Endothelial cell (in vitro differentiated cells): ENCODE data around the gene KNDC1. TPM values are rescaled to one million over a fixed set of nuclear protein-coding genes. Genes with fewer than 3 reads are reported as not detected.

Experiments
- DNase-seq: peaks from one replicate; pipeline ENCODE4 v3.0.0; 2021; ENCODE audit warnings: low spot score
- H3K27ac Mint-ChIP-seq: one replicate; pipeline ENCODE4 v1.8.0; 2021; ENCODE audit warnings: mixed read lengths, inconsistent platforms; ENCODE audit not compliant: unreplicated experiment
- H3K27me3 Mint-ChIP-seq: one replicate; pipeline ENCODE4 v1.8.0; 2021; ENCODE audit warnings: mild to moderate bottlenecking, moderate library complexity, mixed read lengths, inconsistent platforms; ENCODE audit not compliant: unreplicated experiment
- H3K36me3 Mint-ChIP-seq: one replicate; pipeline ENCODE4 v1.8.0; 2021; ENCODE audit warnings: mild to moderate bottlenecking, low read depth, mixed read lengths, inconsistent platforms; ENCODE audit not compliant: unreplicated experiment
- H3K4me1 Mint-ChIP-seq: one replicate; pipeline ENCODE4 v1.8.0; 2021; ENCODE audit warnings: mild to moderate bottlenecking, mixed read lengths, inconsistent platforms; ENCODE audit not compliant: unreplicated experiment
- H3K4me3 Mint-ChIP-seq: one replicate; pipeline ENCODE4 v1.8.0; 2021; ENCODE audit warnings: mild to moderate bottlenecking, mixed read lengths, inconsistent platforms; ENCODE audit not compliant: unreplicated experiment
- H3K9me3 Mint-ChIP-seq: one replicate; pipeline ENCODE4 v1.8.0; 2021; ENCODE audit warnings: mixed read lengths, inconsistent platforms; ENCODE audit not compliant: unreplicated experiment
- CTCF ChIP-seq: fragments of 200-600 bp; sonication (generic); IDR thresholded peaks from one replicate; pipeline ENCODE4 v1.5.0; 2021; ENCODE audit warnings: antibody characterized with exemption; ENCODE audit not compliant: unreplicated experiment
- total RNA-seq: library from RNA; stranded (reverse); fragmentation: NEBNext Ultra II Directional; extraction: Animal tissue kit (Norgen Biotek cat#: 25700); gene quantifications from one replicate; pipeline ENCODE4 v1.2.1, GENCODE V29; 2021; ENCODE audit not compliant: unreplicated experiment

KNDC1 gene
- total RNA-seq, 1 donor from 2014 or later, result 1.3 TPM

- TF ChIP-seq CTCF, result no peak
- H3K4me3 Mint-ChIP-seq, result no peak overlapping the region
- peaks cover 2% of the 10 kb centered on the region for H3K27me3 Mint-ChIP-seq
- DNase-seq, result no peak
- no peaks in the 10 kb centered on the region for H3K9me3 Mint-ChIP-seq
- no peak overlapping the region for H3K27ac Mint-ChIP-seq
- no peaks in the 10 kb centered on the region for H3K4me1 Mint-ChIP-seq
- no peaks in the 10 kb centered on the region for H3K36me3 Mint-ChIP-seq
Measured at GRCh38 chr10:133142523-133143199, 17.4 kb upstream of the KNDC1 start.

GRCh38 chr10:133143200-133143533 is 16.9 kb upstream of the KNDC1 start:
- Mint-ChIP-seq H3K4me3 (no peak overlapping the region), H3K27ac (no peak overlapping the region), H3K27me3 (peaks cover 2% of the 10 kb centered on the region), H3K4me1 (no peaks in the 10 kb centered on the region), H3K9me3 (no peaks in the 10 kb centered on the region), H3K36me3 (no peaks in the 10 kb centered on the region)
- TF ChIP-seq CTCF, result no peak
- no peak for DNase-seq

- no peak for DNase-seq
- Mint-ChIP-seq H3K9me3 (no peaks in the 10 kb centered on the region), H3K27me3 (peaks cover 2% of the 10 kb centered on the region), H3K4me3 (no peak overlapping the region), H3K4me1 (no peaks in the 10 kb centered on the region), H3K36me3 (no peaks in the 10 kb centered on the region), H3K27ac (no peak overlapping the region)
- TF ChIP-seq CTCF, result no peak
Measured at GRCh38 chr10:133143546-133143945, 16.5 kb upstream of the KNDC1 start.

- H3K4me3 Mint-ChIP-seq, result no peak overlapping the region
- no peaks in the 10 kb centered on the region for H3K9me3 Mint-ChIP-seq
- no peak for DNase-seq
- H3K27me3 Mint-ChIP-seq, result peaks cover 2% of the 10 kb centered on the region
- no peaks in the 10 kb centered on the region for H3K4me1 Mint-ChIP-seq
- peak overlapping the region; percentile 26 for H3K27ac Mint-ChIP-seq
- H3K36me3 Mint-ChIP-seq, result no peaks in the 10 kb centered on the region
- no peak for TF ChIP-seq CTCF
Measured at GRCh38 chr10:133144771-133145170, 15.2 kb upstream of the KNDC1 start.

GRCh38 chr10:133150226-133150625 is 9.8 kb upstream of the KNDC1 start:
- H3K36me3 Mint-ChIP-seq, result no peaks in the 10 kb centered on the region
- peaks cover 5% of the 10 kb centered on the region for H3K4me1 Mint-ChIP-seq
- H3K4me3 Mint-ChIP-seq, result no peak overlapping the region

More at GRCh38 chr10:133150226-133150625, 9.8 kb upstream of the KNDC1 start:
- Mint-ChIP-seq H3K9me3 (no peaks in the 10 kb centered on the region), H3K27ac (no peak overlapping the region), H3K27me3 (peaks cover 1% of the 10 kb centered on the region)
- no peak for TF ChIP-seq CTCF
- DNase-seq, result no peak
